CD4-positive, alpha-beta T cell treated with Interleukin-6 for 4 hours (primary cell): ENCODE data around the gene CSH1.
"Not testable (repeated sequence)": the region's sequence is repeated elsewhere in the genome, so short reads cannot be mapped to it uniquely, and the experiment has no call there.

ENCODE experiments used
- DNase-seq: peaks from one replicate; pipeline ENCODE4 v3.0.0-alpha.2; 2020; ENCODE audit warnings: mixed read lengths

CSH1 gene

GRCh38 chr17:63898899-63899798 is 2.8 kb upstream of the CSH1 start:
- peak; percentile 11 for DNase-seq

- not testable (repeated sequence) for DNase-seq
Measured at GRCh38 chr17:63894821-63895220, 1.6 kb downstream of the CSH1 start.

- not testable (repeated sequence) for DNase-seq
Measured at GRCh38 chr17:63894021-63894420, 2.4 kb downstream of the CSH1 start.

DNA sequence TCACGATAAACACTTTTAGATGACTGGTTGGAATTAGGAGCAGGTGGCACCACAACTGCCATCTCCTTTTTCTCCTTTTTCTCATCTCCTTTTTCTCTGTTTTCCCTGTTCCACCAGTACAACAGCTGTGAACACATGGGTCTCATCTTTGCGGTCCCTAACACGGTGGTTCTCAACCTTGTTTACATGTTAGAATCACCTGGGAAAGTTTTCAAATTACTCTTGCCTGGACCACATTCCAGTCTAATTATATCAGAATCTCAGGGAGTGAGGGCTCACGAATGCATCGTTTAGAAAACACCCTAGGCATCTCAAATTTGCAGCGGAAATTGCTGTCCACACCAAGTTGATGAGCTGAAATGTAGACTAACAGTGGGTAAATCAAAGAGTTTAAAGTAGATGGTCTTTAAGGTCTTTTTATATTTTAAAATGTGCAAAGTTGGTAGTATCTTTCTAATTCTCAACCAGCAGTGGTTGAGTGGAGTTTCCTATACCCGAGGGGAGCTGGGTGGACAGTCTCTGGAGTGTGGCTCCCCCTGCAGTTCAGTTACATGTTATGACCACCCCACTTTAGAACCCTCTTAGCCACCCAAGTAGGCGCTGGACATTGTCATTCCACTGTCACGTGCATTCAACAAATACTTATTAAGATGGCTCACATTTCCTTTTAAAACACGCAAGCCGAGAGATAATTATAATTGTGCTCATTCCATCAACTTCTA is 3.9 kb downstream of the CSH1 start:
- DNase-seq, result not testable (repeated sequence)

GRCh38 chr17:63889026-63889848 is 7.1 kb downstream of the CSH1 start:
- not testable (repeated sequence) for DNase-seq

DNA sequence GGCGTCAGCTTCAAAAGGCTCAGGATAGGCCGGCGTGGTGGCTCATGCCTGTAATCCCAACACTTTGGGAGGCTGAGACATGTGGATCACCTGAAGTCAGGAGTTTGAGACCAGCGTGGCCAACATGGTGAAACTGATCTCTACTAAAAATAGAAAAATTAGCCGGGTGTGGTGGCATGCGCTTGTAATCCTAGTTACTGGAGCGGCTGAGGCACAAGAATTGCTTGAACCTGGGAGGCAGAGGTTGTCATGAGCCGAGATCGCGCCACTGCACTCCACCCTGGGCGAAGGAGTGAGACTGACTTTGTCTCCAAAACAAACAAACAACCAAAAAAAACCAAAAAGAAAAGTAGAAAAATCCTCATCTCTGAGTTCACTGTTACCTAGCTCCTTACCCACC is 11.3 kb downstream of the CSH1 start:
- DNase-seq, result not testable (repeated sequence)

- not testable (repeated sequence) for DNase-seq
Measured at GRCh38 chr17:63882626-63883126, 13.7 kb downstream of the CSH1 start.

- peak; percentile 68 for DNase-seq
Measured at GRCh38 chr17:63881935-63882601, 14.3 kb downstream of the CSH1 start, which contains the start of gene GH2. Gene GH2 (minus strand): TSS chr17:63881944. CDS start chr17:63881801, 143 bp downstream.

DNA sequence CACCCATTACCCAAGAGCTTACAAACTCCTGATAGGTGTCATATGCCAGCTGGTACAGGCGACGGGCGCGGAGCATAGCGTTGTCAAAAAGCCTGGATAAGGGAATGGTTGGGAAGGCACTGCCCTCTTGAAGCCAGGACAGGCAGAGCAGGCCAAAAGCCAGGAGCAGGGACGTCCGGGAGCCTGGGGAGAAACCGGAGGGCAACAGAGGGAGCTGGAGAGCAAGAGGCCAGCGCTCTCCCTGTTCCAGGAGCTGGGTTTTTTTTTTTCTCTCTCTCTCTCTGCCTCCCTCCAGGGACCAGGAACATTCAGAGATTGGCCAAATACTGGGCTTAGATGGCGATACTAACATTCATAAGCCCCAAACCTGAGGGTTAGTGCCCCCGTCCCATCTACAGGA is 15.0 kb downstream of the CSH1 start:
- DNase-seq, result not testable (repeated sequence)

DNA sequence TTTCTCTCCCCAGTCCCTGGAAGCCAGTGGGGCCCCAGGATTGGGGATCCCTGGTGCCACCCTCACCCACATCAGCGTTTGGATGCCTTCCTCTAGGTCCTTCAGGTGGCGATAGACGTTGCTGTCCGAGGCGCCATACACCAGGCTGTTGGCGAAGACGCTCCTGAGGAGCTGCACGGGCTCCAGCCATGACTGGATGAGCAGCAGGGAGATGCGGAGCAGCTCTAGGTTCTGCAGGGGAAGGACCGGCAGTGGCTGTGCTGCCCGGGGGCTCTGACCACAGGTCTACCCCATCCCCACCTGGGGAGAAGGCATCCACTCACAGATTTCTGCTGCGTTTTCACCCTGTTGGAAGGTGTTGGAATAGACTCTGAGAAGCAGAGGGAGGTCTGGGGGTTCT is 15.7 kb downstream of the CSH1 start:
- no peak for DNase-seq

- not testable (repeated sequence) for DNase-seq
Measured at GRCh38 chr17:63878413-63878812, 18.0 kb downstream of the CSH1 start.

- DNase-seq, result not testable (repeated sequence)
Measured at GRCh38 chr17:63874693-63875092, 21.7 kb downstream of the CSH1 start.

DNA sequence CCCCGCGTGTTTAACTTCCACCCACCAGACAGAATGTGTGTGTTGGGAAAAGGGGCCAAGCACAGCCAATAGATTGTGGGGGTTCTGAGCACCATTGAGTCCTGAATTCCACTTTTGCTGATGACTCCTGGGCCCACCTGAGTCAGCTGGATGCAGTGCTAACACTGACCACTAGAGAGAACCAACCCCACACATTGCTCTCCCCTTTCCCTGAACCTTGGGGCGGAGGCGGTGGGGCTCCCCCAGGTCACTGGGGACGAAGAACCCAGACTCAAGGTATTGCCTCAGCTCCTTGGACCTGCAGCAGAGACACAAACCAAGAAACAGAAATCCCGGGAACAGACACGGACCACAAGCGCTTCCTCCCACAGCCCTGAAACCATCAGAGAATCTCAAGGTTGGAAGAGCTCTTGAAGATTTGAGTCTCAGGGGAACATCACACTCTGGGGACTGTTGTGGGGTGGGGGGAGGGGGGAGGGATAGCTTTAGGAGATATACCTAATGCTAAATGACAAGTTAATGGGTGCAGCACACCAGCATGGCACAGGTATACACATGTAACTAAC is 22.2 kb downstream of the CSH1 start:
- DNase-seq, result not testable (repeated sequence)

DNA sequence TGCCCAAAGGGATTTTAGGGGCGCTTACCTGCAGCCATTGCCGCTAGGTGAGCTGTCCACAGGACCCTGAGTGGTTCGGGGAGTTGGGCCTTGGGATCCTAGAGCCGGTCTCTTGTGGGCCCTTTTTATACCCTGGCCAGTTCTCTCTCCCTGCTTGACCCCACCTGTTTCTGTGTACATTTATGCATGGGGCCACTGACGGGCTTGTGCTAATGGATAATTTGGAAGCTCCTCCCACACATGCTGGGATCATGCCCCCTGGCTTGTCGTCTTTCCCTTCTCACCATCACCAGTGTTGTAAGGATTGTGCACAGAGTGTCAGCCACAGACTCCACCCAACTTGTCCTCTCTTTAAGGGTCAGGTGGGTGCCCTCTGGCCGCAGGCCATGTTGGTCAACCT is 22.8 kb downstream of the CSH1 start, which contains the start of gene CSH2:
TSS of gene CSH2 (minus strand) at position 101 of the 400 bp plus-strand sequence. CDS start at position 38, 63 bp downstream.
- DNase-seq, result not testable (repeated sequence)

DNA sequence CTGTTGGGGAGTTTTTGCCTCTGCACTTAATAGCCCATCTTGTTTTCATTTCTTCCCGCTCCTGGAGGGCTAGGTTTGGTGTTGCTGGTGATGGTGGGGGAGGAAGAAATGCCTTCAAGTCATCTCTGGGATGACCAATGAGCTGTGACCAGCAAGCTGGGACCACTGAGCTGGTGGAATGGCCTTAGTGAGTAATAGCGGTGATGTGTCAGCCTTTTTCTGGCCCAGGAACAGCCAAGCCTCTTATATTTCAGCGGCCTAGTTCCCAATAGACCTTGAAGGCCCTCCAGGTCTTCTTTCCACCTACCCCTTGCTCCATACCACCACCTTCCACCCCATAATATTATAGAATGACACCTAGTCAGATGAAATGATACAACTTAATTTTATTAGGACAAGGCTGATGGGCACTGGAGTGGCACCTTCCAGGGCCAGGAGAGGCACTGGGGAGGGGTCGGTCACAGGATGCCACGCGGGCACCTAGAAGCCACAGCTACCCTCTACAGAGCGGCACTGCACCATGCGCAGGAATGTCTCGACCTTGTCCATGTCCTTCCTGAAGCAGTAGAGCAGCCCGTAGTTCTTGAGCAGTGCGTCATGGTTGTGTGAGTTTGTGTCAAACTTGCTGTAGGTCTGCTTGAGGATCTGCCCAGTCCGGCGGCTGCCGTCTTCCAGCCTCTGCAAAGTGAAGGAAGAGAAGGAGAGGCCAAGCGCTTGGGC is 24.6 kb downstream of the CSH1 start:
- not testable (repeated sequence) for DNase-seq

GRCh38 chr17:63870292-63870665 is 26.1 kb downstream of the CSH1 start:
- not testable (repeated sequence) for DNase-seq

- DNase-seq, result not testable (repeated sequence)
Measured at GRCh38 chr17:63869491-63870291, 26.7 kb downstream of the CSH1 start.

DNA sequence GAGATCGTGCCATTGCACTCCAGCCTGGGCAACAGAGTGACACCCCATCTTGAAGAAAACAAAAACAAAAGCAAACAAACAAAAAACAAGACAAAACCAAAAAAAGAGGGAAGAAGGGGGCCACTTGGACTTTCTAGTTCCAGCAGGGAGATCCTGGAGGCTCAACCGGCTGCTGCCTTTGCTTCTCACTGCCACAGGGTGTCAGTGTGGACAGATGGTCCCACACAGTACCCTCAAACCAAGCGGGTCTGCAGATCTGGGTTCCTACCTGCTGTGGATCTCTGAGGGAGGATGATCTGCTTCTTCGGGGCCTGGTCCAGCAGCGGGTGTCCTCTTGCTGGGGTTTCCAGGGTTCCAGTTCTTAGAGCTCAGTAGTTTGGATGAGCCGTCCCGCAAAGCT is 29.7 kb downstream of the CSH1 start:
- not testable (repeated sequence) for DNase-seq

GRCh38 chr17:63859257-63859656 is 37.1 kb downstream of the CSH1 start:
- DNase-seq, result no peak

DNA sequence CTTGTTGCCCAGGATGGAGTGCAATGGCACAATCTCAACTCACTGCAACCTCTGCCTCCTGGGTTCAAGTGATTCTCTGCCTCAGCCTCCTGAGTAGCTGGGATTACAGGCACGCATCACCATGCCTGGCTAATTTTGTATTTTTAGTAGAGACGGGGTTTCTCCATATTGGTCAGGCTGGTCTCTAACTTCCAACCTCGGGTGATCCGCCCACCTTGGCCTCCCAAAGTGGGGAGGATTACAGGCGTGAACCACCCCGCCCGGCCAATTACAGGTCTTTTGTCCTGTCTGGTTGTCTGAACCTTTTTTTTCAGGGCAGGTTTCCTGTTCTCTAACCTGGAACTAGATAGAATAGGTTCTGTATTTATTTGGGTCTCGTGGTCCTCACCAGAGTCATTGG is 39.9 kb downstream of the CSH1 start:
- DNase-seq, result not testable (repeated sequence)
